GM18505 (cell line): Measurements from ENCODE around the gene TFPI.
A peak's percentile ranks its signal among the peaks of the same experiment; 100 is the strongest.
"Not testable (repeated sequence)": the region's sequence is repeated elsewhere in the genome, so short reads cannot be mapped to it uniquely, and the experiment has no call there.

Experiments used
- ATAC-seq: cut with Tn5 transposase; IDR thresholded peaks from one replicate; pipeline ENCODE4 v1.9.1; 2021; ENCODE audit not compliant: unreplicated experiment
- POLR2A ChIP-seq: IDR thresholded peaks from 4 replicates; pipeline ENCODE4 v1.6.1; 2011; ENCODE audit warnings: borderline replicate concordance; ENCODE audit not compliant: insufficient read depth, insufficient read length; ENCODE audit errors: extremely low read depth

Gene TFPI

DNA sequence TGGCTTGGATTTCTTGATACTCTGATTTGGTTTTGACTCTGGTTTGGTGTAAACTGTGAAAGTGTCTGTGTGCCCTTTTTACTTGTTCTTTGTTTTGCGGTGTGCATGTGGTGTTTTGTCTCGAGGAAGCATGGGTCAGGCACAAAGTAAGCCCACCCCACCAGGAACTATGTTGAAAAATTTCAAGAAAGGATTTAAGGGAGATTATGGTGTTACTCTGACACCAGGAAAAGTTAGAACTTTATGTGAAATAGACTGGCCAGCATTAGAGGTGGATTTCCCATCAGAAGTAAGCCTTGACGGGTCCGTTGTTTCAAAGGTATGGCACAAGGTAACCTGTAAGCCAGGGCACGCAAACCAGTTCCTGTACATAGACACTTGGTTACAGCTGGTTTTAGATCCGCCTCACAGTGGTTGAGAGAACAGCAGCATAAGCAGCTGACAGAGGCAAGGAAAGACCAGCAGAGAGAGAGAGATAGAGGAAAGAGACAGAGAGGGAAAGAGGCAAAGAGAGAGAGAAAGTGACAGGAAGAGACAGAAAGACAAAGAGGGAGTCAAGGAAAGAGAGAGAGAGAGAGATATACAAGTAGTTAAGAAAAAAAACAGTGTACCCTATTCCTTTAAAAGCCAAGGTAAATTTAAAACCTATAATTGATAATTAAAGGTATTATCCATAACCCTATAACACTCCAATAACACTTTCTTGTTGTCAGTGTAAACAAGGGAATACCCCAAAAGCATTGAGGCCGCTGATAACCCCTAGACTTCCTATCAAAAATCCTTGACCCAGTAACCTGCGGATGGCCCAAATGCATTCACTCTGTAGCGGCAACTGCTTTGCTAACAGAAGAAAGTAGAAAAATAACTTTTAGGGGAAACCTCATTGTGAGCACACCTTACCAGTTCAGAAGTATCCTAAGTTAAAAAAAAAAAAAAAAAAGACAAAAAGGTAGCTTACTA, 42.6 kb downstream of the TFPI start:
- no peak for TF ChIP-seq POLR2A
- ATAC-seq = no peak

DNA sequence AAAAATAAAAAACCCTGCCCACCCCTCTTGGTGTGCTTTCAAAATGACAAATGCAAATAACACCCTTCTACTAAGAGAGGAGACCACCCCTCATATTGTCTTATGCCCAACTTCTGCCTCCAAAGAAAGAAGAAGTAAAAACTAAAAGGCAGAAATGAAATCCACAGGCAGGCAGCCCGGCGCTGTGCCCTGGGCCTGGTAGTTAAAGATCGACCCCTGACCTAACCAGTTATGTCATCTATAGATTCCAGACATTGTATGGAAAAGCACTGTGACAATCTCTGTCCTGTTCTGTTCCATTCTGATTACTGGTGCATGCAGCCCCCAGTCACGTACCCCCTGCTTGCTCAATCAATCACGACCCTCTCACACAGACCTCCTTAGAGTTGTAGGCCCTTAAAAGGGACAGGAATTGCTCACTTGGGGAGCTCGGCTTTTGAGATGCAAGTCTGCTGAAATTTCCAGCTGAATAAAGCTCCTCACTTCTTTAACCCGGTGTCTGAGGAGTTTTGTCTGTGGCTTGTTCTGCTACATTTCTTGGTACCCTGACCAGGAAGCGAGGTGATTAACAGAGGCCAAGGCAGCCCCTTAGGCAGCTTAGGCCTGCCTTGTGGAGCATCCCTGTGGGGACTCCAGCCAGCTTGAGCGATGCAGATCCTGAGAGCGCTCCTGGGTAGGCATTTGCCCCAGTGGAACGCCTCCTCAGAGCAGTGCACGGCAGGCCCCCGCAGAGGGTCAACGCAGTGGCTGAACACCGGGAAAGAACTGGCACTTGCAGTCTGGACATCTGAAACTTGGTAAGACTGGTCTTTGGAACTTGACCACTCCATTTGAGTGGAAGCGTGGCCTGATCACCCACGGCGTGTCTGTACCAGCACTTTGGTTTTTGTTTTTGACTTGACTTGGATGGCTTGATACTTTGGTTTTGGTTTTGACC, 43.5 kb downstream of the TFPI start:
- not testable (repeated sequence) for ATAC-seq

DNA sequence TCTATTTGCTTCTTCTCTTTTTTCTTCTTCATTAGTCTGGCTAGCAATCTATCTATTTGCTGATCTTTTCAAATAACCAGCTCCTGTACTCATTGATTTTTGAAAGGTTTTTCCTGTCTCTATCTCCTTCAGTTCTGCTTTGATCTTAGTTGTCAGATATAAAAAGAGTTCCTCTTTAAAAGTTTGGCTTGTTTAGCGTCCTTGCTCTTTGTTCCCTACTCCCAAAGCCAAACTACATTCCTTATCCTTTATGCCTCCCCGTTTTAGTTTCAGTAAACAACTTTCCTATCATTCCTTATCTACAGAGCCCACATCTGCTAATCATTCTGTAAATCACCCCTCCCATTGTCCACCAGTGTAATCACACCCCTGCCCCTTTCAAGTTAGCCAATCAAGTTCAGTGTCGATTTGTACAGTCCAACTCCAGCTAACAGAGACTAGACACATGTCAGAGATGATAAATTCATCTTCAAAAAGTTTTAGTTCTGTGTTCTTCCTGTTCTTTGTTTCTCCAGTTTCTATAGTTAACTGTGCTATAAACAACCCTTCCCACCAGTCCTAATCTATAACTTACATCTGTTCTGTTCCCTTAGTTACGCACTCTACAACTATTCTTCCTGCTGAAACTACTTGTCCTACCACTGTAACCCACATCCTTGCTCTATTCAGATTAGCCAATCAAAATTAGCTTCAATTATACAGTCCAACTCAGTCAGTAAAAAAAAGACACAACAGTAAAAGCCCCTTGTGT, 44.4 kb downstream of the TFPI start:
- no peak for TF ChIP-seq POLR2A
- ATAC-seq = no peak

DNA sequence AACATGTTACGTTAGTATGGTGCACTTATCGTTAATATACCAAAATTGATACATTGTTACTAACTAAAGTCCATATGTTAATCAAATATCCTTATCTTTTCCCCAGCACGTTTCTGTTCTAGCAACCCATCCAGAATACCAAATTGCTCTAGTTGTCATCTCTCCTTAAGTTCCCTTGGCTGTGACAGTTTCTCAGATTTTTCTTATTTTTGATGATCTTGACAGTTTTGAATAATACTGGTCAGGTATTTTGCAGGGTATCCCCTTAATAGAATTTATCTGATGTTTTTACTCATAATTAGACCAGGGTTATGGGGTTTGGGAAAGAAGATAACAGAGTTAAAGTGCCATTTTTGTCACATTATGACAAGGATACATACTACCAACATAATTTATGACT, 47.8 kb downstream of the TFPI start:
- no peak for TF ChIP-seq POLR2A
- no peak for ATAC-seq

DNA sequence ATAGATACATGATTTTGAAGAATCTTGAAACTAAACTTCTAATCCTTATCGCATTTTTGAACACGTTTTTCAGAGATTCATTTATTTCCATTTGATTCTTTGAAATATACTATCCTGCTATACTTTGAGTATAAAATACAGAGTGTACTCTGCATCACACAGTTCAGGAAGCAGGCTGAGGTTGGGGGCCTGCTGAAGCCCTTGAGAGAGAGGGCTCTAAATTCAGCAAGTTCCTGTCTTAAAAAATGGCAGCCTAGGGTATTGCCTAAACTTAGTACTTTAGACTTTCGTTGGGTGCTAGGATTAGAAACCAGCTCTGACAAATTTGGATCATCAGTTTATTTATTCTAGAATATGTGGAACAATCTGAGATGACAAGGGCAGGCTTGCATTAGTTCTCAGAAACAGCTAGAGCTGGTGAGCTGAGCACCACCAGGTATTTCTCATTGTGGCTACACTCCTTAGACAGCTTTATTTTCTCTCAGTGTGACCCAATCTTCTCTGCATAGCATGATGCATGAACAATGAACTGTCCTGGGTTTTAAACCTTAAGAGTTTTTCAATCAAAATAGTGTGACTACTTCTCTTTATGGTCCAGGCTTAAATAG, 49.1 kb downstream of the TFPI start:
- ATAC-seq = no peak
- no peak for TF ChIP-seq POLR2A

DNA sequence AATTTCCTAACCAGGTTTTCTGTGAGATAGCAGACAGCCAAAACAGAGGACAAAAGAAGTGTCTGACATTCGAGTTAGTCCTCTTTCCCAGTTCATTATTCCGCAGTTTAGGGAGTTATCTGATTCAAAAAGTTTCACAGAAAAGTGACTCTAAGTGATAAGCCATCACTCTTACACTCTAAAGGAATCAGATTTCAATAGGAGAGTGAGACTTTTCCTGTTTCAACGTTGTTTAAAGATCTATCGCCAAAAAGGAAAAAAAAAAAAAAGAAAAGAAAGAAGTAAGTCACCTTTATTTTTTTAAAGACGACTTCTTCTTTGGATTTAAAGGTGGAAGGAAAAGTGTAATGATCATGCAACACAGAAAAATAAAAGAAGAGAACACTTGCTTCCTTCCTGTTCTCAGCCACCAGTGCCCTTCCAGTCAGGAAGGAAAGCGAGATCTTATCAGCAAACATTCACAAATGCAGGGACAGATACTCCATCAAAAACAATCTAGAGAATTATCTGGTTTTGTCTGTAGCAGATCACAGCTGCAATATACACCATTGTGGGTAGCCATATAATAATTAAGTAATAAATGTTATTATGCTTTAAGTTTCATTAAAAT, 49.8 kb downstream of the TFPI start:
- ATAC-seq = no peak
- no peak for TF ChIP-seq POLR2A

DNA sequence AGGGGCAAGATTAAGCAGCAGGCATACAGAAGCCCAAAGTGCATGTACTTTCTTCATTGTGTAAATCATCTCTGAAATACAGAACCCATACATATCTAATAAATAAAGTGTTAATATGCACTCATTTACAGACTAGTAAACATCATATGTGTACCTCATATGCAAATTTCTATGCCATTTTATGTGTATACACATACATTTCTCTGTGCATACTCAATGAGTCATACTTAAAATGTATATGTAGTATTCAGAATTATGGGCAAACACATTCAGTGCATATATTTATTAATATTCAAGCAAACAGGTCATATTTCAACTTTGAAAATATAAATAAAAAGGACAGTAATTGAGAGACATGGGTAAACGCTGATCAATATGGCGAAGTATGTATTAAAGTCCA, 50.5 kb downstream of the TFPI start:
- ATAC-seq = no peak
- TF ChIP-seq POLR2A = no peak

DNA sequence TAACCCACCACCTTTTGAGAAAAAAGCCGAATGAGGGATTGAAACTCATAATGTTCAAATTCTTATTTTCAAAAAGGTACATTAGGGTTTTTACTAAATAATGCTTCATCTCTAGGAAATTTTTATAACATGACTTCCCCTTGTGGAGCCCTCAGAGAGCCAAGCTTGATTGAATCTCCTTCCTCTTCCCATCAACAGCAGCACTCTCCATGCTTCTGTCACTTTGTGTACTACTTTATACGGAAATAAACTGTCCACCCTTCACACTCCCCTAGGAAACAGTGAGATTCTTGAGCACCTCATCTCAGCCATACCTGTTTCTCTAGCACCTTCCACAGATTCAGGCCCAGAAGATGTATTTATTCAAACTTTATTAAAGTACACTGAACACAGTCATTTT, 51.8 kb downstream of the TFPI start:
- ATAC-seq = no peak
- TF ChIP-seq POLR2A = no peak

DNA sequence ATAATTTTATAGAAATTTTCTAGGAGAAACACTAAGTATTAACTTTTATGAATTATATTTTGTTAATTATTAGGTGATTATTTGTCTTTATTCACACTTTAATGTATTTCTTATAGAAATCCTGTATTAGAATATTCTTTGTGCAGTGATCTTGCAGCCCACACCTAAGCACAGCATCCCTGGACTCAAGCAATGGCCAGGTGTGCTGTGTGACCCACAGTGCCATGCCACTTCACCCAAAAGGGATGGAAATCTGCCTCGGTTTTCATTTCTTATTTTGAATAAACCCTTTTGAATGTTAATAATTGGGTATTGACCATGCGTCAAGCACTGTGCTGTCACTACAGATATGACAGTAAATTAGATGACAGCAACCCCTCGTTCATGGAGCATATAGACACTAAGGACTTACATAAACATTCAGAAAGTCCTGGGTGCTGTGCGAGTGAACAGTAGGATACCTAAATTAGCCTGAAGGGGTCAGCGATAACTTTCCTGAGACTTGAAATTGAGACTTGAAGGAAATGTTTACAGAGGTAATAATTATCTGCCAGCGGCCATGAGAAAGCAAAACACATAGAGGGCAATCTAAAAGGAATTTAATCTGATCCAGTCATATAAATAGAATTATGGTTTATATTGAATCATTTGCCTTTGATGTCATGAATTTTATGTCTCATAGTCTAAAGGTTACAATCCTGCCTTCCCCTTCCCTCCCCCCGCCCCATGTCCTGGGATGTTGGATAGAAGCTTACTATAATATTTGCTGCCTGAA, 53.5 kb downstream of the TFPI start:
- no peak for ATAC-seq

DNA sequence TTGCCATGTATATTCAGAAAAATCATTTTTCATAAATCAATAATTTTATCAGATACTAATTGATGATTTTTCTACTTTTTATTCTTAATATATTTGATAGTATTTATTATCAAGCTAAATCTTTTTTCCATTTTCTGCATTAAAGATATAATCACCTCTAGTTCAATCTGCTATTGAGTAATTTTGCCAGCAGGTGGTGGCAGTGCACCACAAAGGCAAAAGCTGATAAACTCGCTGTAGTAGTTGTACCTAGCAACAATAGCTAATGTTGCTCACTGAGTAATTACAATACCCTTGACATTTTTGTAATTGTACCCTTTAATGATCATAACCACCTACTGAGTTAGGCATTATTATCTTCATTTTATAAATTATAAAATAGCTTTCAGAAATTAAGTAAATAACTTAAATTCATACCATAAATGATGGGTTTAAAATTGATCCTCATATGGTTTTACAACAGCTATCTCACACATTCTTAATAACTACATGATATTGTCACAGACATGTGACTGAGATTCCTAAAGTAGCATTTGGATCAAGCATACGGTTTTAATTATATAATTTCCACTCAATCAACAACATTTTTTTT, 54.2 kb downstream of the TFPI start:
- ATAC-seq = peak; percentile 93
- no peak for TF ChIP-seq POLR2A

More for the DNA sequence above, 53.5 kb downstream of the TFPI start:
- no peak for TF ChIP-seq POLR2A

DNA sequence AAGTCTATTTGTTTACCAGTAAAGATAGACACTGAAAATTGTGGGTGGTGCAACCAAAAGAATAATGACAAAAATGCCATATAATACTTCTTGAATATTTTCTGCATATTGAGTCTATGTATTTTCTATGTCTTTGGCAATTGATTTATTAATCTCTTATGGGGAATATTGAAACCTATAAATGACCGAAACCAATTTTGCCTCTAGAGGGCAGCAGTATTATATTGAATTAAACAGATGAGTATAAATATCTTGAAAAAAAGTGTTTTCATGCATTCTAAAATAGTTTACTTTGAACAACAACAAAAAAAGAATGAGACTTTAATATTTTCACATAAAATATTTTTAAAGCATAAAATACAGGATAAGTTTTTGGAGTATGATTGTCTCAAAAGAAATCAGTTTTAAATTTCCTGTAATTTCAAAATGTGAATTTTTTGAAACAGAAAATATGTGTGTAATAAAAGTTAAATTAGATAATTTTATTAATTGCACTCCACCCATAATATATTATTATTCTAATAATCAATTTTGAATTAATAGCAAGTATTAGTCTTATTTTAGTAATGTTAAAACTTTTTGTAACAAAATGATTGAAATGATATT, 56.3 kb downstream of the TFPI start:
- ATAC-seq = no peak
- TF ChIP-seq POLR2A = no peak
